SHP77 treated with DMSO at 0.1 percent for 48 hours (cell line): Measurements from ENCODE around the gene ZDHHC23.

Source experiments
- DNase-seq: peaks from one replicate; lab custom pipeline; 2025; lab: John Stamatoyannopoulos, UW

ZDHHC23 gene

GRCh38 chr3:113947372-113948014 lies at the start of gene ZDHHC23:
Gene ZDHHC23, plus strand, starts transcription at chr3:113948013. Its CDS starts 790 bp downstream, at chr3:113948803.
- DNase-seq = peak; percentile 42

- DNase-seq = no peak
These were observed 48.9 kb upstream of the ZDHHC23 start for GRCh38 chr3:113898892-113899291.

- DNase-seq = no peak
These were observed 41.2 kb upstream of the ZDHHC23 start for GRCh38 chr3:113906568-113907140.

GRCh38 chr3:113908133-113908532 lies 39.7 kb upstream of the ZDHHC23 start:
- DNase-seq = no peak

GRCh38 chr3:113910966-113911365 lies 36.8 kb upstream of the ZDHHC23 start:
- no peak for DNase-seq

GRCh38 chr3:113912552-113913236 lies 35.1 kb upstream of the ZDHHC23 start:
- peak; percentile 52 for DNase-seq

- no peak for DNase-seq
These were observed 33.2 kb upstream of the ZDHHC23 start for GRCh38 chr3:113914646-113915045.

- no peak for DNase-seq
These were observed 20.3 kb upstream of the ZDHHC23 start for GRCh38 chr3:113927556-113927955.

- no peak for DNase-seq
These were observed 982 bp upstream of the ZDHHC23 start for GRCh38 chr3:113946831-113947230.

GRCh38 chr3:113948015-113948917 lies 453 bp downstream of the ZDHHC23 start:
- peak; percentile 12 for DNase-seq

GRCh38 chr3:113952921-113953320 lies 5.1 kb downstream of the ZDHHC23 start:
- DNase-seq = no peak

- DNase-seq = no peak
These were observed 5.9 kb downstream of the ZDHHC23 start for GRCh38 chr3:113953677-113954076.

- no peak for DNase-seq
These were observed 6.4 kb downstream of the ZDHHC23 start for GRCh38 chr3:113954091-113954685.

- no peak for DNase-seq
These were observed 16.1 kb downstream of the ZDHHC23 start for GRCh38 chr3:113963879-113964278.

GRCh38 chr3:113966172-113966571 lies 18.4 kb downstream of the ZDHHC23 start:
- DNase-seq = no peak

- DNase-seq = no peak
These were observed 21.2 kb downstream of the ZDHHC23 start for GRCh38 chr3:113968986-113969385.

GRCh38 chr3:113977822-113978221 lies 30.0 kb downstream of the ZDHHC23 start:
- DNase-seq = no peak

GRCh38 chr3:113979916-113980315 lies 32.1 kb downstream of the ZDHHC23 start:
- no peak for DNase-seq

GRCh38 chr3:113981803-113982202 lies 34.0 kb downstream of the ZDHHC23 start:
- DNase-seq = no peak

GRCh38 chr3:113983544-113983943 lies 35.7 kb downstream of the ZDHHC23 start:
- no peak for DNase-seq

GRCh38 chr3:113985541-113985940 lies 37.7 kb downstream of the ZDHHC23 start:
- DNase-seq = no peak

- DNase-seq = no peak
These were observed 57.7 kb downstream of the ZDHHC23 start for GRCh38 chr3:114005481-114005880.
